ENCODE data around the gene FLYWCH2. TPM values are rescaled to one million over a fixed set of nuclear protein-coding genes. Genes with fewer than 3 reads are reported as not detected.

FLYWCH2 gene
- total RNA-seq, 1 donor from 2014 or later = 54.0 TPM

DNA sequence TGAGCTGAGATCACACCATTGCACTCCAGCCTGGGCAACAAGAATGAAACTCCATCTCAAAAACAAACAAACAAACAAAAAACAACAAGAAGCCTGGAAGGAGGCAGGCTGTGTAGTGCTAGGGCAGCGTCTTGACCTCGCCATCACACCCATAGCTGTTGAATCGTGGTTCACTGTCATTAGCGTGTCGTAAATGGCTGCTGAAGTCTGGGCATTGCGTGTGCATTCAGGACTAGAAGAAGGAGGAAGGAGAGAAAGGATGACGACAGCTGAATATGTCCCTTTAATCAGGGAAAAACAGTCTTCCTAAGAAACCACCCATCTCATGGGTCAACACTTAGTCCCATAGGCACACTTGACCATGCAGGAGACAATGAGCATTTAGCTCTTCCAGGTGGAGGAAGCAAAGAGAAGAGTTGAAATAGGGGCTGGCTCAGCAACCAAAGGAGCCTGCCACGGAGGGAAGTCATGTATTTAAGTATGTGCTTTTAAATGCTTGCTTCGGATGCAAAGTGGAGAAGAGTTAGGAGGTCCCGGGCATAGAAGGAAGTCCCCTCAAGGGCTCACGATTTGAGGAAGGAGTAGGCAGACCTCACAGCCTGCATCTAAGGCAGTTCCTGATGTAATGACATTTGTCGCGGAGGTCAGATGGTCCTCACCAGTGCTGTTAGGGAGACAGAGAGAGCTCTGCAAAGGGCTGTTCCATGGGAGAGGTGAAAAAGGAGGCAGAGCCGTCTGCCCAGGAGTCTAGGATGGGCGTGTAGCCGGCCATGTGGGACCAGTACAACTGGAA is 33.9 kb upstream of the FLYWCH2 start:
- H3K27me3 Mint-ChIP-seq (ENCODE audit: unreplicated experiment) = peaks cover 26% of the 10 kb centered on the region

DNA sequence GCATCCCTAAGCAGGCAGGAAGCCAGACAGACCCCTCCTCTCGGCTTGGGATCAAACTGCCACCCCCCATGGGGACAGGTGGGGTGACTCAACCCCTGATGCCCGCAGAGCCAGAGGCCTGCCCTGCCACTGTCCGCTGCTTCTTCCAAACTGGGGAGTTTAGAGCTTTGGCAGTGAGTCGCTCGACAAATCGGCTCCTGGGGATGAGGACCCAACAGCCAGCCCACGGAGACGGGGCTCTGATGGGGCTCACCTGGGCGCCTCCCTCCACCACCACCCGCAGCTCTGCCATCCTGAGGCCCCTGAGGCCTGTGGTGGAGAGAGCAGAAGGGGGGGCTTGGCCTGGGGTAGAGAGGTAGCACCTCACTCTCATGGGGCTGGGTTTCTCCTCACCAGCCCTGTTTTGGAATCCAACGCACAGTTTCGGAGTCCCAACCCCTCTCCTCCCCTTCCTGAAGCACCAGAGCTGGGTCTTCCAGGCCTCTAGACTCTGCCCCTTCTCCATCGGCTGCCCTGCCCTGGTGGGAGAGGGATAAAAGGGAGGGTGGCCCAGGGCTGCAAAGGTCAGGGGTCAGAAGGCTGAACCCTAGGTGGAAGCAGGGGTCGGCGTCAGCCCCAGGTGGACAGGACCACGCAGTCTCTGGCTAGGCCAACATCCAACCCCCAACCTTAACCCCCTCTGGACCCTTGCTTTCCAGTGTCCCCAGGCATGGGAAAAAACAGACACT is 30.8 kb upstream of the FLYWCH2 start:
- Mint-ChIP-seq H3K27ac (ENCODE audit: unreplicated experiment) (no peak overlapping the region), H3K27me3 (ENCODE audit: unreplicated experiment) (peaks cover 6% of the 10 kb centered on the region), H3K4me3 (ENCODE audit: unreplicated experiment) (no peak overlapping the region)

More for the DNA sequence above, 33.9 kb upstream of the FLYWCH2 start:
- H3K36me3 Mint-ChIP-seq (ENCODE audit: unreplicated experiment) = no peaks in the 10 kb centered on the region
- no peak overlapping the region for H3K27ac Mint-ChIP-seq (ENCODE audit: unreplicated experiment)
- no peaks in the 10 kb centered on the region for H3K4me1 Mint-ChIP-seq (ENCODE audit: unreplicated experiment)
- peaks cover 2% of the 10 kb centered on the region for H3K9me3 Mint-ChIP-seq (ENCODE audit: unreplicated experiment)
- DNase-seq (ENCODE audit: extremely low spot score, unreplicated experiment) = no peak
- TF ChIP-seq CTCF (IDR thresholded peaks at IDR 0.05) = no peak
- no peak overlapping the region for H3K4me3 Mint-ChIP-seq (ENCODE audit: unreplicated experiment)

DNA sequence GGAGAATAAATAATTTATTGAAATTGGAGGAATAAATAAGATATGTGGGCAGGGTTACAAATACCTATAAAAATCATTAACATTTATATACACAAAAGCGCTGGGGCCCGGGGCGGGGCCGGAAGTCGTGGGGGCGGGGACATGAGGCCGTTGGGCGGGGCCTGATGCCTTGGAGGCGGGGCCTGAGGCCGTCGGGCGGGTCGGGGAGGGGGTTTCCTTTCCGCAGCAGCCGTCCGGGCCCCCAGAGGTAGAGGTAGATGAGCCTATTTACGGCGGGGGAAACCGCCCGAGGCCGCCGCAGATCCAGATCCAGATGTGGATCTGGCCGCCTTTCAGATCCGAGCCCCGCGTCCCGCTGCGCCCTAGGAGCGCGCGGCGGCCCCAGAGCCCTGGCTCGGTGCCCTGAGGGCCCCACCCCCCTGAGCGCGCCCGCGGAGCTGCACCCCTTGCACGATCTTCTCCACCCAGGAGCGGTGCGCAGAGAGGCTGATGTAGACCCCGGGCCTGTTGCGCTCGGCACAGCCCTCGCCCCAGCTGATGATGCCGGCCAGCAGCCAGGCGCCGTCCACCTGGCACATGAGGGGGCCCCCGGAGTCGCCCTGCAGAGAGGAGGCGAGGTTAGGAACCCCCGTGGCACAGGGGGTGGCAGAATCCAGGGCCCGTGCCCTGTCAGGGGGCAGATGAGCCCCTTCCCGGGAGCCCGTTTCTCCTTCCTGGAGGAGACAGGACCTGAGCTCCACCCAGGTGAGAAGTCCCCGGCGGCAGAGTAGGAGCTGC is 30.1 kb upstream of the FLYWCH2 start:
- H3K36me3 Mint-ChIP-seq (ENCODE audit: unreplicated experiment) = no peaks in the 10 kb centered on the region
- H3K27ac Mint-ChIP-seq (ENCODE audit: unreplicated experiment) = no peak overlapping the region
- H3K9me3 Mint-ChIP-seq (ENCODE audit: unreplicated experiment) = peaks cover 9% of the 10 kb centered on the region
- no peak overlapping the region for H3K4me3 Mint-ChIP-seq (ENCODE audit: unreplicated experiment)
- TF ChIP-seq CTCF (IDR thresholded peaks at IDR 0.05) = no peak
- peaks cover 10% of the 10 kb centered on the region for H3K27me3 Mint-ChIP-seq (ENCODE audit: unreplicated experiment)
- DNase-seq (ENCODE audit: extremely low spot score, unreplicated experiment) = peak; percentile 84
- peaks cover 3% of the 10 kb centered on the region for H3K4me1 Mint-ChIP-seq (ENCODE audit: unreplicated experiment)

More for the DNA sequence above, 30.8 kb upstream of the FLYWCH2 start:
- H3K9me3 Mint-ChIP-seq (ENCODE audit: unreplicated experiment) = peaks cover 9% of the 10 kb centered on the region
- no peak for TF ChIP-seq CTCF (IDR thresholded peaks at IDR 0.05)
- no peaks in the 10 kb centered on the region for H3K4me1 Mint-ChIP-seq (ENCODE audit: unreplicated experiment)
- no peaks in the 10 kb centered on the region for H3K36me3 Mint-ChIP-seq (ENCODE audit: unreplicated experiment)
- peak; percentile 82 for DNase-seq (ENCODE audit: extremely low spot score, unreplicated experiment)

GRCh38 chr16:2853531-2854073 is 29.4 kb upstream of the FLYWCH2 start:
- Mint-ChIP-seq H3K27ac (ENCODE audit: unreplicated experiment) (no peak overlapping the region), H3K9me3 (ENCODE audit: unreplicated experiment) (peaks cover 9% of the 10 kb centered on the region), H3K4me1 (ENCODE audit: unreplicated experiment) (peaks cover 3% of the 10 kb centered on the region), H3K27me3 (ENCODE audit: unreplicated experiment) (peaks cover 10% of the 10 kb centered on the region), H3K4me3 (ENCODE audit: unreplicated experiment) (no peak overlapping the region), H3K36me3 (ENCODE audit: unreplicated experiment) (no peaks in the 10 kb centered on the region)
- DNase-seq (ENCODE audit: extremely low spot score, unreplicated experiment) = peak; percentile 80
- no peak for TF ChIP-seq CTCF (IDR thresholded peaks at IDR 0.05)
